K562 treated with DMSO at 1 percent for 12 hours (cell line): ENCODE results near the gene BLVRB. TPM values are rescaled to one million over a fixed set of nuclear protein-coding genes. Genes with fewer than 3 reads are reported as not detected.

ENCODE experiments used
- total RNA-seq: library from RNA; unstranded; fragments of 300-600 nt; gene quantifications from 2 replicates; pipeline ENCODE4 v1.2.3, GENCODE V29; 2022; ENCODE audit not compliant: insufficient read depth

BLVRB gene
- 668 and 1,140 TPM in 2 replicates for total RNA-seq

GRCh38 chr19:40465557-40466218 lies at the start of gene BLVRB:
TSS of gene BLVRB (minus strand) at chr19:40465745. CDS start at chr19:40465688, 57 bp downstream.

GRCh38 chr19:40466985-40467734 lies 1.6 kb upstream of the BLVRB start, which contains the start of gene SPTBN4:
TSS of gene SPTBN4 (plus strand) at chr19:40467001. CDS start at chr19:40472622, 5,621 bp downstream.

GRCh38 chr19:40444000-40444824 lies 21.3 kb downstream of the BLVRB start, which contains the start of gene SERTAD3:
TSS of gene SERTAD3 (minus strand) at chr19:40444335. CDS start at chr19:40442080, 2,255 bp downstream.

GRCh38 chr19:40425450-40426287 lies 39.9 kb downstream of the BLVRB start, which contains the start of gene SERTAD1:
TSS of gene SERTAD1 (minus strand) at chr19:40425992. CDS start at chr19:40423546, 2,446 bp downstream.

GRCh38 chr19:40413291-40413845 lies 52.2 kb downstream of the BLVRB start, which contains the start of gene PRX:
TSS of gene PRX (minus strand) at chr19:40413378. CDS start at chr19:40407932, 5,446 bp downstream.

Other genes with a start within 250 kb of the BLVRB start
- gene TTC9B, start 247.4 kb downstream of the BLVRB start, total RNA-seq = not detected in 2 replicates
- gene CCNP, start 239.1 kb downstream of the BLVRB start, total RNA-seq = not detected in 2 replicates
- gene AKT2, start 180.4 kb downstream of the BLVRB start, total RNA-seq = 18.8 and 58.1 TPM in 2 replicates
- gene C19orf47, start 117.3 kb downstream of the BLVRB start, total RNA-seq = 11.3 and 21.5 TPM in 2 replicates
- 635 and 828 TPM in 2 replicates for gene PLD3, start 117.0 kb downstream of the BLVRB start, total RNA-seq
- 1.00 TPM in 1 of 2 replicates, not detected in the other for gene HIPK4, start 75.6 kb downstream of the BLVRB start, total RNA-seq
- gene PRX, start 52.4 kb downstream of the BLVRB start, total RNA-seq = 4.7 and 6.4 TPM in 2 replicates
- gene SERTAD1, start 39.8 kb downstream of the BLVRB start, total RNA-seq = 35.0 and 44.4 TPM in 2 replicates
- gene SERTAD3, start 21.4 kb downstream of the BLVRB start, total RNA-seq = 26.1 and 27.1 TPM in 2 replicates
- gene SPTBN4, start 1.3 kb upstream of the BLVRB start, total RNA-seq = 1.8 and 2.9 TPM in 2 replicates
- 88.2 and 101 TPM in 2 replicates for gene SHKBP1, start 111.1 kb upstream of the BLVRB start, total RNA-seq
- 129 and 206 TPM in 2 replicates for gene LTBP4, start 135.6 kb upstream of the BLVRB start, total RNA-seq
- 13.6 and 23.1 TPM in 2 replicates for gene NUMBL, start 224.9 kb upstream of the BLVRB start, total RNA-seq